Mucosa of descending colon (tissue), 3 donors: ENCODE data around the gene CCDC63. TPM values are rescaled to one million over a fixed set of nuclear protein-coding genes. Genes with fewer than 3 reads are reported as not detected.
A peak's percentile ranks its signal among the peaks of the same experiment; 100 is the strongest.

Experiments used
- ATAC-seq: fragments of 200-7000 bp; cut with Tn5 transposase; one replicate; pipeline ENCODE4 v1.9.1; 2020; ENCODE audit warnings: mild to moderate bottlenecking, moderate library complexity
- DNase-seq, 3 donors: peaks; one replicate each; pipeline ENCODE4 v3.0.0-alpha.2; 2020
- H3K36me3 ChIP-seq: fragments of 200-600 bp; one replicate; pipeline ENCODE4 v1.8.0; 2021; ENCODE audit warnings: low read depth, mild to moderate bottlenecking
- H3K4me1 ChIP-seq: fragments of 200-600 bp; one replicate; pipeline ENCODE4 v1.8.0; 2021; ENCODE audit warnings: low read depth, mild to moderate bottlenecking
- H3K4me3 ChIP-seq: fragments of 200-600 bp; one replicate; pipeline ENCODE4 v1.8.0; 2021; ENCODE audit warnings: mild to moderate bottlenecking
- H3K9me3 ChIP-seq: fragments of 200-600 bp; one replicate; pipeline ENCODE4 v1.8.0; 2021; ENCODE audit warnings: mild to moderate bottlenecking
- intact Hi-C, 2 donors: fragments of 100-400 bp; cut with DNase I in 1 of 2; cut with micrococcal nuclease in 1 of 2; formaldehyde crosslinking; loops; one replicate each; pipeline versions ENCODE4 v1.11.0 to v1.11.1; 2022; cut with DNase I, micrococcal nuclease
- long read RNA-seq, 2 donors: library from polyadenylated mRNA; unstranded; transcript quantifications; one replicate each; pipeline ENCODE4 v2.0.0, GENCODE V29; 2019 to 2021
- total RNA-seq, 3 donors: library from RNA; stranded (reverse); fragmentation: NEBNext Ultra II Directional in 2 of 3; extraction: Animal tissue kit (Norgen Biotek cat#: 25700) in 2 of 3; gene quantifications; one replicate each; pipeline versions ENCODE4 v1.2.1 to v1.2.4, GENCODE V29; 2021 to 2023
- TF ChIP-seq, protein P1 (sequence below): fragments of 200-600 bp; IDR thresholded peaks from one replicate; pipeline ENCODE4 v1.8.0; 2022; ENCODE audit warnings: antibody characterized with exemption, mild to moderate bottlenecking
- donor health status: DM: no; HTN: no; CAD: no; lungs with moderate emphysema.
- donor health status: DM: no; HTN: no; CAD: no.
- donor health status: DM: no; HTN: yes; CAD: no.

The CCDC63 gene
- not detected for total RNA-seq
- long read RNA-seq, donor 1 = 0 reads
- long read RNA-seq, donor 2 = 0 reads

DNA sequence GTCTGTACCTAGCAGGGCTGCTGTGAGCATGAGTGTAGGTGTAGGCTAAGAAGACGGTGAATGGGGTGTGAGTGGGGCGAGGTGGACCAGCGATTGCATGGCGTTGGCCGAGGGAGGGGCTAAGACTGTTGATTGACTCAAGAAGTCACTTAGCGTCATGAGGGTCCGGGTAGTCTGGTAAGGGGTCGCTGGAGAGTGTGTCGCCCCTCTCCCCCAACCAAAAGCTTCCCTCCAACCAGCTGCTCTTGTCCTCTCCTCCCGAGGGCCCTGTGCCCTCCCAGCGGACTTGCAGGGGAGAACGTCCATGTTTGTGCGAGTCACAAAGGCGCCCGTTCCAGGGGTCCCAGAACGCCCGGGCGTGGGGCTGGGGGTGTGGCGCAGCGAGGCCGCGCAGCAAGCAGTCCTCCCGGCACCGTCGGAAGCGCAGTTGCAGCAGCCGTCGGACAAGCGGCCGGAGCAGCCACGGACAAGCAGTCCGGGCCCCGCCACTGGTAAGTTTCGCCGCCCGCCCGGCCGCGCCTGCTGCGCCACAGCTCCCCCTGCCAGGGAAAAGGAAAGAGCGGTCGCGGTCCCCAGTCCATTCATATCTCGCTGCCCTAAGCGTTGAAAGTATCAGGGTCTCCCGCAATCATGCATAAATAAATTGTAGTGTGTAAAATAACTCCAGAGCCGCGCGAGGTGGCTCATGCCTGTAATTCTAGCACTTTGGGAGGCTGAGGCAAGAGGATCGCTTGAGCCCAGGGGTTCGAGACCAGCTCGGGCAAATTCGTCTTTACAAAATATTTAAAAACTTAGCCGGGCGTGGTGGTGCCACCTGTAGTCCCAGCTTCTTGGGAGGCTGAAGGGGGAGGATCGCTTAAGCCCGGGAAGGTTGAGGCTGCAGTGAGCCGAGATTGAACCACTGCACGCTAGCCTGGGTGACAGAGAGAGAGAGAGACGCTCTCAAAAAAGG lies at the start of gene CCDC63:
Gene CCDC63, plus strand, starts transcription at position 373 of the 952 bp plus-strand sequence. CDS start 5,968 bp downstream, outside the sequence.
- peak; percentile 82 for ATAC-seq

DNA sequence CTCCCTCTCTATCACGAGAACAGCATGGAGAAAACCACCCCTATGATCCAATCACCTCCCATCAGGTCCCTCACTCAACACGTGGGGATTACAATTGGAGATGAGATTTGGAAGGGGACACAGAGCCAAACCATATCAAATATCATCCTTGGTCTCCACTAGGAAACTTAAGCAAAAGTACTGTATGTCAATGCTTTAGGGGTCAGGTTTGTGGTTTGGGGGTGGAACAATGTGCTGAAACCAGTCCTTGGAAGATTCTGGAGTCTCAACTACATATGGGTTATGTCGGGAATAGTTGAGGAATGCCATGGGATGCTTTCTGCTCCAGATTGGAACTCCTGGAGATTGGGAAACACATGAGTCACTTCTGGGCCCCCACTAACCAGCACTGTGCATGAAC lies 48.3 kb upstream of the CCDC63 start:
- H3K4me3 ChIP-seq = no peak overlapping the region
- TF ChIP-seq, protein P1, sequence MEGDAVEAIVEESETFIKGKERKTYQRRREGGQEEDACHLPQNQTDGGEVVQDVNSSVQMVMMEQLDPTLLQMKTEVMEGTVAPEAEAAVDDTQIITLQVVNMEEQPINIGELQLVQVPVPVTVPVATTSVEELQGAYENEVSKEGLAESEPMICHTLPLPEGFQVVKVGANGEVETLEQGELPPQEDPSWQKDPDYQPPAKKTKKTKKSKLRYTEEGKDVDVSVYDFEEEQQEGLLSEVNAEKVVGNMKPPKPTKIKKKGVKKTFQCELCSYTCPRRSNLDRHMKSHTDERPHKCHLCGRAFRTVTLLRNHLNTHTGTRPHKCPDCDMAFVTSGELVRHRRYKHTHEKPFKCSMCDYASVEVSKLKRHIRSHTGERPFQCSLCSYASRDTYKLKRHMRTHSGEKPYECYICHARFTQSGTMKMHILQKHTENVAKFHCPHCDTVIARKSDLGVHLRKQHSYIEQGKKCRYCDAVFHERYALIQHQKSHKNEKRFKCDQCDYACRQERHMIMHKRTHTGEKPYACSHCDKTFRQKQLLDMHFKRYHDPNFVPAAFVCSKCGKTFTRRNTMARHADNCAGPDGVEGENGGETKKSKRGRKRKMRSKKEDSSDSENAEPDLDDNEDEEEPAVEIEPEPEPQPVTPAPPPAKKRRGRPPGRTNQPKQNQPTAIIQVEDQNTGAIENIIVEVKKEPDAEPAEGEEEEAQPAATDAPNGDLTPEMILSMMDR = no peak
- intact Hi-C loops = no loop called here
- DNase-seq (no peak), ATAC-seq (no peak)
- H3K36me3 ChIP-seq = no peaks in the 10 kb centered on the region
- peaks cover 1% of the 10 kb centered on the region for H3K9me3 ChIP-seq
- H3K4me1 ChIP-seq = no peaks in the 10 kb centered on the region

More for the DNA sequence above, at the start of gene CCDC63:
- H3K4me3 ChIP-seq = no peak within 1 kb of the TSS
- TF ChIP-seq, protein P1 = peak; percentile 21
- no peaks in the 10 kb centered on the region for H3K4me1 ChIP-seq
- intact Hi-C loops = no loop called here
- DNase-seq = peak; percentile 57 to 71 (median 62)
- H3K9me3 ChIP-seq = no peaks in the 10 kb centered on the region
- no peaks in the 10 kb centered on the region for H3K36me3 ChIP-seq

DNA sequence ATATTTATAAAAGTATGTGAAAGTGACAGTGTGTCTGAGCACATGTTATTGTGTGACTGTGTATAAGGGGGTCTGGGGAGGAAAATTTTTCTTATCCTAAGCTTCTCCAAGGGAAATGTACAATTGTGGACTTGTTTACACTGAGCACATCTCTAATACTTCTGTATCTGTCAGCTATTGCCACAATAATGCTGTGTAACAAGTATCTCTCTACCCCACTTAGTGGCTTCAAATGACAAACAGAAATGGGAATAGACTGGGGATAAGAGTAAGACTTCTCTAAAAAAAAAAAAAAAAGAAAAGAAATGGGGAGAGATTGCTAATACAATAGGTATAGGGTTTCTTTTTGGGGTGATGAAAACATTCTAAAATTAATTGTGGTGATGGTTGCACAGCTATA lies 44.3 kb upstream of the CCDC63 start:
- no peaks in the 10 kb centered on the region for H3K36me3 ChIP-seq
- DNase-seq (no peak), ATAC-seq (no peak)
- no peak overlapping the region for H3K4me3 ChIP-seq
- intact Hi-C loops = no loop called here
- TF ChIP-seq, protein P1 = no peak
- H3K4me1 ChIP-seq = no peaks in the 10 kb centered on the region
- peaks cover 6% of the 10 kb centered on the region for H3K9me3 ChIP-seq

DNA sequence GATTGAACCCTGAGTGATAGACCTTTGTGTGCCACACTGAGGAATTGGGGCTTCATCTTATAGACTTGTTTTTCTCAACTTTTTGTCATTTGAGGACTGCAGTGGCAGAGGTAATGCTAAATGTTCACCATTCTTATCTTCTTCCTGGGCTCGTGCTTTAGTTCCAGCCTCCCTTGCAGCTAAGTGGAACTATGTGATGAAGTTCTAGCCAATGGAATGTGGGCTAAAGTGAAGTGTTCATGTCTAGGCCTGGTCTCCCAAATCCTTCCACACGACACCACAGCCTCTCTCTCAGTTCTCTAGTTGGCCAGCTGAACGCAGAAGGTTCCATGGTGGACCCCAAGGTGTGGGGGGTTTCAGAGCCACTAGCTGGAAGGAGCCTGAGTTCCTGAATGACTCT lies 42.4 kb upstream of the CCDC63 start:
- TF ChIP-seq, protein P1 = no peak
- H3K4me3 ChIP-seq = no peak overlapping the region
- ATAC-seq (no peak), DNase-seq (no peak)
- H3K4me1 ChIP-seq = no peaks in the 10 kb centered on the region
- peaks cover 6% of the 10 kb centered on the region for H3K9me3 ChIP-seq
- H3K36me3 ChIP-seq = no peaks in the 10 kb centered on the region
- intact Hi-C loops = no loop called here

DNA sequence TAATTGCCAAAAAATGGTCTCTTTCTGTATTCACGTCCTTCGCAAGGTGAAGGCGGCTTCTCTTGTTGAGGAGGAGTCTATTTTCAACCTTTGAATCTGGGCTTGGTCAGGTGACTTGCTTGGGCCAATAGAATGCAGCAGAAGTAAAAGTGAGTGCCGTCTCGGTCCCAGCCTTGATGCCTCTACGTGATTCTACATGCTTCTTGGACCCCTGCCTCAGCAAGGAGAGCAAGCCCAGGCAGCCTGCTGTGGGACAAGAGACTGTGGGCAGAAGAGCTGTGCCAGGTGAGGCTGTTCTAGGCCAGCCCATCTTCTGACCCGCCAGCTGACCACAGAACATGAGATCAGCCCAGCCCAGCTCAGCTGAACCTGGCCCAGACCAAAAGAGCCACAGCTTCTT lies 39.1 kb upstream of the CCDC63 start:
- H3K36me3 ChIP-seq = no peaks in the 10 kb centered on the region
- peaks cover 5% of the 10 kb centered on the region for H3K9me3 ChIP-seq
- ATAC-seq = no peak
- H3K4me1 ChIP-seq = no peaks in the 10 kb centered on the region
- intact Hi-C loops = no loop called here
- no peak overlapping the region for H3K4me3 ChIP-seq
- no peak for DNase-seq
- TF ChIP-seq, protein P1 = no peak
